Liver (tissue), 9 donors: Measurements from ENCODE around the gene PSD. TPM values are rescaled to one million over a fixed set of nuclear protein-coding genes. Genes with fewer than 3 reads are reported as not detected.

ENCODE experiments used
- DNase-seq: peaks from one replicate; pipeline ENCODE4 v3.0.0-alpha.2; 2017; ENCODE audit warnings: low spot score
- H3K27ac ChIP-seq, 2 donors: one replicate each; pipeline ENCODE4 v1.7.0; 2013; ENCODE audit warnings: inconsistent platforms in 2 of 2, low read length in 2 of 2, control low read depth in 1 of 2, low read depth in 1 of 2, mild to moderate bottlenecking in 1 of 2
- H3K27me3 ChIP-seq, 4 donors: one replicate each; pipeline versions ENCODE4 v1.6.1 to v1.7.0; 2013; ENCODE audit warnings: low read length in 3 of 4, inconsistent platforms in 1 of 4, mild to moderate bottlenecking in 1 of 4, moderate library complexity in 1 of 4; ENCODE audit not compliant: control insufficient read depth in 4 of 4, insufficient read depth in 4 of 4
- H3K36me3 ChIP-seq, 4 donors: one replicate each; pipeline versions ENCODE4 v1.6.1 to v1.7.0; 2013; ENCODE audit warnings: low read length in 3 of 4, mild to moderate bottlenecking in 3 of 4, low read depth in 1 of 4, moderate library complexity in 1 of 4; ENCODE audit not compliant: control insufficient read depth in 4 of 4, insufficient read depth in 3 of 4
- H3K4me1 ChIP-seq, 4 donors: one replicate each; pipeline versions ENCODE4 v1.6.1 to v1.7.0; 2013; ENCODE audit warnings: low read length in 3 of 4, mild to moderate bottlenecking in 3 of 4, moderate library complexity in 1 of 4; ENCODE audit not compliant: control insufficient read depth in 4 of 4, insufficient read depth in 4 of 4
- H3K4me3 ChIP-seq, 3 donors: one replicate each; pipeline versions ENCODE4 v1.6.1 to v1.7.0; 2013; ENCODE audit warnings: low read length in 3 of 3, control low read depth in 1 of 3, low read depth in 1 of 3, mild to moderate bottlenecking in 1 of 3
- H3K9ac ChIP-seq, 2 donors: one replicate each; pipeline ENCODE4 v1.7.0; 2013; ENCODE audit warnings: low read length in 2 of 2, mild to moderate bottlenecking in 2 of 2, moderate library complexity in 2 of 2, control low read depth in 1 of 2, low read depth in 1 of 2
- H3K9me3 ChIP-seq, 4 donors: one replicate each; pipeline versions ENCODE4 v1.6.1 to v1.7.0; 2013; ENCODE audit warnings: low read length in 3 of 4; ENCODE audit not compliant: control insufficient read depth in 4 of 4
- EGR1 ChIP-seq, 2 donors: IDR thresholded peaks; 2 replicates each; pipeline ENCODE4 v1.6.1; 2016 to 2018; ENCODE audit warnings: antibody characterized with exemption in 2 of 2, low read depth in 2 of 2
- FOXA1 ChIP-seq: IDR thresholded peaks from 2 replicates; pipeline ENCODE4 v1.6.1; 2016; ENCODE audit warnings: antibody characterized with exemption
- GABPA ChIP-seq, 2 donors: IDR thresholded peaks in 1 of 2; conservative IDR thresholded peaks in 1 of 2; 2 replicates each; pipeline ENCODE4 v1.6.1; 2016; ENCODE audit warnings: antibody characterized with exemption in 2 of 2, mild to moderate bottlenecking in 1 of 2, moderate library complexity in 1 of 2
- HNF4A ChIP-seq, 2 donors: conservative IDR thresholded peaks; 2 replicates each; pipeline ENCODE4 v1.6.1; 2016; ENCODE audit warnings: antibody characterized with exemption in 2 of 2, mild to moderate bottlenecking in 2 of 2
- HNF4G ChIP-seq: IDR thresholded peaks from 2 replicates; pipeline ENCODE4 v1.6.1; 2016; ENCODE audit warnings: antibody characterized with exemption
- JUND ChIP-seq, 2 donors: IDR thresholded peaks; 2 replicates each; pipeline ENCODE4 v1.6.1; 2016; ENCODE audit warnings: antibody characterized with exemption in 2 of 2
- MAX ChIP-seq: IDR thresholded peaks from 2 replicates; pipeline ENCODE4 v1.6.1; 2016; ENCODE audit warnings: antibody characterized with exemption
- NR2F2 ChIP-seq: IDR thresholded peaks from 2 replicates; pipeline ENCODE4 v1.6.1; 2016; ENCODE audit warnings: antibody characterized with exemption
- RAD21 ChIP-seq, 2 donors: IDR thresholded peaks; 2 replicates each; pipeline ENCODE4 v1.6.1; 2016; ENCODE audit warnings: antibody characterized with exemption in 2 of 2, mild to moderate bottlenecking in 2 of 2
- REST ChIP-seq: IDR thresholded peaks from 2 replicates; pipeline ENCODE4 v1.6.1; 2016; ENCODE audit warnings: antibody characterized with exemption, mild to moderate bottlenecking
- RXRA ChIP-seq, 2 donors: IDR thresholded peaks; 2 replicates each; pipeline ENCODE4 v1.6.1; 2017 to 2018; ENCODE audit warnings: antibody characterized with exemption in 2 of 2, mild to moderate bottlenecking in 1 of 2
- SP1 ChIP-seq: IDR thresholded peaks from 2 replicates; pipeline ENCODE4 v1.6.1; 2018; ENCODE audit warnings: antibody characterized with exemption, mild to moderate bottlenecking
- TAF1 ChIP-seq: conservative IDR thresholded peaks from 2 replicates; pipeline ENCODE4 v1.6.1; 2016; ENCODE audit warnings: antibody characterized with exemption, mild to moderate bottlenecking
- WGBS: extraction: QIAGEN DNeasy Blood & Tissue Kit; methylation state at CpG from one replicate; pipeline ENCODE4 v1.1.7; 2013; 5-methylcytosine and 5-hydroxymethylcytosine counted together
- polyA plus RNA-seq, 2 donors: library from polyadenylated mRNA; stranded (reverse) in 1 of 2; unstranded in 1 of 2; fragments of 200-250 nt in 1 of 2; fragments of >200 nt in 1 of 2; fragmentation: Nextera tagmentation in 1 of 2; extraction: Ambion mirVana in 1 of 2; gene quantifications; one replicate each; pipeline versions ENCODE4 v1.2.1 to v1.2.3, GENCODE V29; 2013 to 2015
- total RNA-seq, 2 donors: library from RNA; depleted of rRNA; stranded (reverse); fragments of >200 nt; gene quantifications; one replicate each; pipeline ENCODE4 v1.2.3, GENCODE V29; 2014
- donor health status: healthy.
- donor health status: healthy.
- donor health status: healthy.
- donor health status: healthy.
- donor health status: healthy.

PSD gene
- total and polyA plus RNA-seq, 4 donors: 0.56 to 1.3 (median 0.71) TPM

GRCh38 chr10:102392306-102392705 lies 26.3 kb downstream of the PSD start (continued):
- no peak for TF ChIP-seq EGR1 (IDR thresholded peaks at IDR 0.05; ENCODE audit: low read depth in 2 of 2)
- TF ChIP-seq RXRA (IDR thresholded peaks at IDR 0.05): no peak
- no peak for TF ChIP-seq SP1

GRCh38 chr10:102389894-102390293 lies 28.7 kb downstream of the PSD start:
- Histone ChIP-seq H3K4me3 (no peak overlapping the region), H3K36me3 (no peaks in the 10 kb centered on the region), H3K27ac (no peak overlapping the region), H3K27me3 (no peaks in the 10 kb centered on the region), H3K9me3 (no peaks in the 10 kb centered on the region), H3K4me1 (peaks cover 0 to 6% (median 2%) of the 10 kb centered on the region in 4 donors), H3K9ac (no peak overlapping the region)
- no peak for TF ChIP-seq MAX
- no peak for TF ChIP-seq RAD21 (IDR thresholded peaks at IDR 0.05)
- no peak for TF ChIP-seq REST
- TF ChIP-seq GABPA (IDR thresholded peaks at IDR 0.05 in 1 of 2, conservative IDR thresholded peaks at IDR 0.05 in 1 of 2): no peak
- no peak for TF ChIP-seq FOXA1
- no peak for TF ChIP-seq NR2F2
- no peak for TF ChIP-seq TAF1
- no peak for TF ChIP-seq JUND (IDR thresholded peaks at IDR 0.05)
- no peak for DNase-seq
- 94% methylated on average over 3 of the region's 3 CpGs for WGBS

GRCh38 chr10:102384606-102385429 lies 33.8 kb downstream of the PSD start:
- H3K4me1 ChIP-seq: no peaks in the 10 kb centered on the region
- DNase-seq: no peak
- H3K4me3 ChIP-seq: no peak overlapping the region
- no peak overlapping the region for H3K9ac ChIP-seq
- no peak overlapping the region for H3K27ac ChIP-seq
- WGBS: 76% methylated on average over 4 of the region's 4 CpGs
- H3K9me3 ChIP-seq: no peaks in the 10 kb centered on the region
- no peaks in the 10 kb centered on the region for H3K27me3 ChIP-seq
- H3K36me3 ChIP-seq: peaks cover 11 to 30% (median 17%) of the 10 kb centered on the region in 4 donors
- TF ChIP-seq HNF4A (conservative IDR thresholded peaks at IDR 0.05) (no peak), SP1 (no peak), GABPA (IDR thresholded peaks at IDR 0.05 in 1 of 2, conservative IDR thresholded peaks at IDR 0.05 in 1 of 2) (no peak), HNF4G (no peak)
